ENCODE measurements around the gene SEMA6D.

The SEMA6D gene

GRCh38 chr15:47784820-47785219, 67.5 kb downstream of the SEMA6D start:
- ATAC-seq (replicated peaks; ENCODE audit: extremely low read depth, poor library complexity, severe bottlenecking) = no peak
- H3K4me3 Mint-ChIP-seq = no peak overlapping the region
- no peaks in the 10 kb centered on the region for H3K4me1 Mint-ChIP-seq

GRCh38 chr15:47786371-47786770, 69.1 kb downstream of the SEMA6D start:
- DNase-seq (ENCODE audit: low spot score in 2 of 2) = no peak
- no peaks in the 10 kb centered on the region for H3K27me3 Mint-ChIP-seq
- H3K4me3 Mint-ChIP-seq = no peak overlapping the region
- H3K4me1 Mint-ChIP-seq = no peaks in the 10 kb centered on the region
- H3K36me3 Mint-ChIP-seq (ENCODE audit: insufficient read depth) = no peaks in the 10 kb centered on the region
- peaks cover 14% of the 10 kb centered on the region for H3K9me3 Mint-ChIP-seq
- H3K27ac Mint-ChIP-seq (ENCODE audit: low read depth) = no peak overlapping the region
- no peak for ATAC-seq (replicated peaks; ENCODE audit: extremely low read depth, poor library complexity, severe bottlenecking)

More at GRCh38 chr15:47784820-47785219, 67.5 kb downstream of the SEMA6D start:
- DNase-seq (ENCODE audit: low spot score in 2 of 2) = no peak
- Mint-ChIP-seq H3K36me3 (ENCODE audit: insufficient read depth) (no peaks in the 10 kb centered on the region), H3K27me3 (no peaks in the 10 kb centered on the region), H3K9me3 (peaks cover 18% of the 10 kb centered on the region), H3K27ac (ENCODE audit: low read depth) (no peak overlapping the region)

- Mint-ChIP-seq H3K9me3 (peaks cover 12% of the 10 kb centered on the region), H3K4me1 (no peaks in the 10 kb centered on the region), H3K27me3 (no peaks in the 10 kb centered on the region), H3K36me3 (ENCODE audit: insufficient read depth) (no peaks in the 10 kb centered on the region), H3K27ac (ENCODE audit: low read depth) (no peak overlapping the region), H3K4me3 (no peak overlapping the region)
- DNase-seq (ENCODE audit: low spot score in 2 of 2) (no peak), ATAC-seq (replicated peaks; ENCODE audit: extremely low read depth, poor library complexity, severe bottlenecking) (no peak)
Observed at GRCh38 chr15:47787875-47788274, 70.6 kb downstream of the SEMA6D start.

- ATAC-seq (replicated peaks; ENCODE audit: extremely low read depth, poor library complexity, severe bottlenecking) (no peak), DNase-seq (ENCODE audit: low spot score in 2 of 2) (no peak)
- Mint-ChIP-seq H3K4me3 (no peak overlapping the region), H3K4me1 (no peaks in the 10 kb centered on the region), H3K36me3 (ENCODE audit: insufficient read depth) (no peaks in the 10 kb centered on the region), H3K9me3 (peaks cover 12% of the 10 kb centered on the region), H3K27me3 (no peaks in the 10 kb centered on the region), H3K27ac (ENCODE audit: low read depth) (no peak overlapping the region)
Observed at GRCh38 chr15:47788685-47789084, 71.4 kb downstream of the SEMA6D start.

- H3K27me3 Mint-ChIP-seq = no peaks in the 10 kb centered on the region
- H3K4me1 Mint-ChIP-seq = no peaks in the 10 kb centered on the region
- no peak overlapping the region for H3K4me3 Mint-ChIP-seq
- DNase-seq (ENCODE audit: low spot score in 2 of 2) = no peak
- peaks cover 18% of the 10 kb centered on the region for H3K9me3 Mint-ChIP-seq
- no peak overlapping the region for H3K27ac Mint-ChIP-seq (ENCODE audit: low read depth)
- no peak for ATAC-seq (replicated peaks; ENCODE audit: extremely low read depth, poor library complexity, severe bottlenecking)
- H3K36me3 Mint-ChIP-seq (ENCODE audit: insufficient read depth) = no peaks in the 10 kb centered on the region
Observed at GRCh38 chr15:47791161-47791560, 73.9 kb downstream of the SEMA6D start.

- ATAC-seq (replicated peaks; ENCODE audit: extremely low read depth, poor library complexity, severe bottlenecking) (no peak), DNase-seq (ENCODE audit: low spot score in 2 of 2) (no peak)
- Mint-ChIP-seq H3K4me3 (no peak overlapping the region), H3K9me3 (peaks cover 12% of the 10 kb centered on the region), H3K4me1 (no peaks in the 10 kb centered on the region), H3K27me3 (no peaks in the 10 kb centered on the region), H3K27ac (ENCODE audit: low read depth) (no peak overlapping the region), H3K36me3 (ENCODE audit: insufficient read depth) (no peaks in the 10 kb centered on the region)
Observed at GRCh38 chr15:47792231-47792630, 74.9 kb downstream of the SEMA6D start.

- no peaks in the 10 kb centered on the region for H3K27me3 Mint-ChIP-seq
- H3K4me3 Mint-ChIP-seq = no peak overlapping the region
- peaks cover 6% of the 10 kb centered on the region for H3K9me3 Mint-ChIP-seq
- no peak overlapping the region for H3K27ac Mint-ChIP-seq (ENCODE audit: low read depth)
- DNase-seq (ENCODE audit: low spot score in 2 of 2) = no peak
- H3K4me1 Mint-ChIP-seq = no peaks in the 10 kb centered on the region
- no peaks in the 10 kb centered on the region for H3K36me3 Mint-ChIP-seq (ENCODE audit: insufficient read depth)
- no peak for ATAC-seq (replicated peaks; ENCODE audit: extremely low read depth, poor library complexity, severe bottlenecking)
Observed at GRCh38 chr15:47794252-47794914, 77.1 kb downstream of the SEMA6D start.

- Mint-ChIP-seq H3K36me3 (ENCODE audit: insufficient read depth) (no peaks in the 10 kb centered on the region), H3K9me3 (peaks cover 10% of the 10 kb centered on the region), H3K4me3 (no peak overlapping the region), H3K27me3 (no peaks in the 10 kb centered on the region), H3K27ac (ENCODE audit: low read depth) (no peak overlapping the region), H3K4me1 (no peaks in the 10 kb centered on the region)
- ATAC-seq (replicated peaks; ENCODE audit: extremely low read depth, poor library complexity, severe bottlenecking) = no peak
- no peak for DNase-seq (ENCODE audit: low spot score in 2 of 2)
Observed at GRCh38 chr15:47795864-47796263, 78.6 kb downstream of the SEMA6D start.

- Mint-ChIP-seq H3K27ac (ENCODE audit: low read depth) (no peak overlapping the region), H3K36me3 (ENCODE audit: insufficient read depth) (no peaks in the 10 kb centered on the region), H3K4me3 (no peak overlapping the region), H3K4me1 (no peaks in the 10 kb centered on the region), H3K9me3 (peaks cover 13% of the 10 kb centered on the region), H3K27me3 (no peaks in the 10 kb centered on the region)
- no peak for ATAC-seq (replicated peaks; ENCODE audit: extremely low read depth, poor library complexity, severe bottlenecking)
- no peak for DNase-seq (ENCODE audit: low spot score in 2 of 2)
Observed at GRCh38 chr15:47796339-47796738, 79.0 kb downstream of the SEMA6D start.

- Mint-ChIP-seq H3K4me3 (no peak overlapping the region), H3K9me3 (peaks cover 13% of the 10 kb centered on the region), H3K27me3 (no peaks in the 10 kb centered on the region), H3K27ac (ENCODE audit: low read depth) (no peak overlapping the region), H3K36me3 (ENCODE audit: insufficient read depth) (no peaks in the 10 kb centered on the region), H3K4me1 (no peaks in the 10 kb centered on the region)
- ATAC-seq (replicated peaks; ENCODE audit: extremely low read depth, poor library complexity, severe bottlenecking) = no peak
- no peak for DNase-seq (ENCODE audit: low spot score in 2 of 2)
Observed at GRCh38 chr15:47796830-47797229, 79.5 kb downstream of the SEMA6D start.

- Mint-ChIP-seq H3K9me3 (peaks cover 6% of the 10 kb centered on the region), H3K36me3 (ENCODE audit: insufficient read depth) (no peaks in the 10 kb centered on the region), H3K4me3 (no peak overlapping the region), H3K4me1 (no peaks in the 10 kb centered on the region), H3K27me3 (no peaks in the 10 kb centered on the region), H3K27ac (ENCODE audit: low read depth) (no peak overlapping the region)
- no peak for DNase-seq (ENCODE audit: low spot score in 2 of 2)
- ATAC-seq (replicated peaks; ENCODE audit: extremely low read depth, poor library complexity, severe bottlenecking) = no peak
Observed at GRCh38 chr15:47801522-47801921, 84.2 kb downstream of the SEMA6D start.

GRCh38 chr15:47802216-47802615, 84.9 kb downstream of the SEMA6D start:
- Mint-ChIP-seq H3K9me3 (peaks cover 6% of the 10 kb centered on the region), H3K27ac (ENCODE audit: low read depth) (no peak overlapping the region), H3K4me3 (no peak overlapping the region), H3K4me1 (no peaks in the 10 kb centered on the region), H3K36me3 (ENCODE audit: insufficient read depth) (no peaks in the 10 kb centered on the region), H3K27me3 (no peaks in the 10 kb centered on the region)
- DNase-seq (ENCODE audit: low spot score in 2 of 2) (no peak), ATAC-seq (replicated peaks; ENCODE audit: extremely low read depth, poor library complexity, severe bottlenecking) (no peak)

- peaks cover 6% of the 10 kb centered on the region for H3K9me3 Mint-ChIP-seq
- H3K27ac Mint-ChIP-seq (ENCODE audit: low read depth) = no peak overlapping the region
- no peak overlapping the region for H3K4me3 Mint-ChIP-seq
- H3K27me3 Mint-ChIP-seq = no peaks in the 10 kb centered on the region
- H3K4me1 Mint-ChIP-seq = no peaks in the 10 kb centered on the region
- no peak for DNase-seq (ENCODE audit: low spot score in 2 of 2)
- ATAC-seq (replicated peaks; ENCODE audit: extremely low read depth, poor library complexity, severe bottlenecking) = no peak
- no peaks in the 10 kb centered on the region for H3K36me3 Mint-ChIP-seq (ENCODE audit: insufficient read depth)
Observed at GRCh38 chr15:47803767-47804166, 86.5 kb downstream of the SEMA6D start.
